A549 treated with dexamethasone at 1 μM for 4 hours (cell line): ENCODE measurements around the gene PRR20E. TPM values are rescaled to one million over a fixed set of nuclear protein-coding genes. Genes with fewer than 3 reads are reported as not detected.

Experiments used
- total RNA-seq: library from RNA; stranded (reverse); fragments of 200-300 nt; extraction: Qiagen RNA extraction; gene quantifications from 5 replicates; pipeline ENCODE4 v1.2.3, GENCODE V29; 2022

PRR20E gene
- total RNA-seq, result not detected in 5 replicates

DNA sequence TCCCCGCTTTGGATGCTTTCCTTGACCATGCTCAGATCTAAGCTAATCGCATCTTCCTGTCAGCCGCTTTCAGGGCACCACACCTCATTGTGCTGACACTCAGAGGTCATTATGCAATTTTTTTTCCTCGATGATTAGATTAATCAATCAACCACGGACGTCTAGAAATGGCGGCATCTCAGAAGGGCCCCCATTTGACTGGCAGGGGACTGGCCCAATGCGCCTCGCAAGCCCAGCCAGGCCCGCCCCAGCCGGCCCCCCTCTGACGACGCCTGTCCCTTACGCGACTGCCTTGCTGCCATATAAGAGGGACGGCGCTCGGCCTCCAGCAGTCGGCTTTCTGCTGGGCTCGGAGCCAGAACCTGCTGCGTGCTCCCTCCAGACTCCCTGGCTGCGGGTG is at the start of gene PRR20E:
Gene PRR20E, plus strand, starts transcription at position 301 of the 400 bp plus-strand sequence. CDS start 387 bp downstream, outside the sequence.

DNA sequence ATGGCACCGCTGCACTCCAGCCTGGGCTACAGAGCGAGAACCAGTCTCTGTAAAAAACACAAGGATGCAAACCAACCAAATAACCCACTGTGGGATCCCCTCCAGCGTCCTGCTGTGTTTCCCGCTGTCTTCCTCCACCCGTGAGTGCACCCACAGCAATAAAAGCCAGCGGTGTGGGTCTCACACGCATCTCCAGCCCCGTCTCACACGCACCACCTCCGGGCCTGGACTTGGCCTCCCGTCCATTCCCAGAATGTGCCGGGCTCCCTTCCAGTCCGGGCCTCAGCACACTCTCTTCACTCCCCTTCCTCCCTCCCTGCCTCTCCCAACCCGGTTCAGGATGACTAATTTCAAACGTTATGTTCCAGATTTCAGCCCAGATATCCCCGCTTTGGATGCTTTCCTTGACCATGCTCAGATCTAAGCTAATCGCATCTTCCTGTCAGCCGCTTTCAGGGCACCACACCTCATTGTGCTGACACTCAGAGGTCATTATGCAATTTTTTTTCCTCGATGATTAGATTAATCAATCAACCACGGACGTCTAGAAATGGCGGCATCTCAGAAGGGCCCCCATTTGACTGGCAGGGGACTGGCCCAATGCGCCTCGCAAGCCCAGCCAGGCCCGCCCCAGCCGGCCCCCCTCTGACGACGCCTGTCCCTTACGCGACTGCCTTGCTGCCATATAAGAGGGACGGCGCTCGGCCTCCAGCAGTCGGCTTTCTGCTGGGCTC is 26.6 kb upstream of the PRR20E start, which contains the start of gene PRR20A:
Gene PRR20A, plus strand, starts transcription at position 684 of the 734 bp plus-strand sequence. CDS start 387 bp downstream, outside the sequence.

DNA sequence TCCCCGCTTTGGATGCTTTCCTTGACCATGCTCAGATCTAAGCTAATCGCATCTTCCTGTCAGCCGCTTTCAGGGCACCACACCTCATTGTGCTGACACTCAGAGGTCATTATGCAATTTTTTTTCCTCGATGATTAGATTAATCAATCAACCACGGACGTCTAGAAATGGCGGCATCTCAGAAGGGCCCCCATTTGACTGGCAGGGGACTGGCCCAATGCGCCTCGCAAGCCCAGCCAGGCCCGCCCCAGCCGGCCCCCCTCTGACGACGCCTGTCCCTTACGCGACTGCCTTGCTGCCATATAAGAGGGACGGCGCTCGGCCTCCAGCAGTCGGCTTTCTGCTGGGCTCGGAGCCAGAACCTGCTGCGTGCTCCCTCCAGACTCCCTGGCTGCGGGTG is 19.8 kb upstream of the PRR20E start, which contains the start of gene PRR20B:
Gene PRR20B, plus strand, starts transcription at position 301 of the 400 bp plus-strand sequence. CDS start 387 bp downstream, outside the sequence.

DNA sequence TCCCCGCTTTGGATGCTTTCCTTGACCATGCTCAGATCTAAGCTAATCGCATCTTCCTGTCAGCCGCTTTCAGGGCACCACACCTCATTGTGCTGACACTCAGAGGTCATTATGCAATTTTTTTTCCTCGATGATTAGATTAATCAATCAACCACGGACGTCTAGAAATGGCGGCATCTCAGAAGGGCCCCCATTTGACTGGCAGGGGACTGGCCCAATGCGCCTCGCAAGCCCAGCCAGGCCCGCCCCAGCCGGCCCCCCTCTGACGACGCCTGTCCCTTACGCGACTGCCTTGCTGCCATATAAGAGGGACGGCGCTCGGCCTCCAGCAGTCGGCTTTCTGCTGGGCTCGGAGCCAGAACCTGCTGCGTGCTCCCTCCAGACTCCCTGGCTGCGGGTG is 13.2 kb upstream of the PRR20E start, which contains the start of gene PRR20C:
Gene PRR20C, plus strand, starts transcription at position 301 of the 400 bp plus-strand sequence. CDS start 387 bp downstream, outside the sequence.

DNA sequence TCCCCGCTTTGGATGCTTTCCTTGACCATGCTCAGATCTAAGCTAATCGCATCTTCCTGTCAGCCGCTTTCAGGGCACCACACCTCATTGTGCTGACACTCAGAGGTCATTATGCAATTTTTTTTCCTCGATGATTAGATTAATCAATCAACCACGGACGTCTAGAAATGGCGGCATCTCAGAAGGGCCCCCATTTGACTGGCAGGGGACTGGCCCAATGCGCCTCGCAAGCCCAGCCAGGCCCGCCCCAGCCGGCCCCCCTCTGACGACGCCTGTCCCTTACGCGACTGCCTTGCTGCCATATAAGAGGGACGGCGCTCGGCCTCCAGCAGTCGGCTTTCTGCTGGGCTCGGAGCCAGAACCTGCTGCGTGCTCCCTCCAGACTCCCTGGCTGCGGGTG is 6.7 kb upstream of the PRR20E start, which contains the start of gene PRR20D:
Gene PRR20D, plus strand, starts transcription at position 301 of the 400 bp plus-strand sequence. CDS start 387 bp downstream, outside the sequence.

Other genes starting within 250 kb of the PRR20E start
- not detected in 5 replicates for gene PRR20A, start 26.3 kb upstream of the PRR20E start, total RNA-seq
- gene PRR20B, start 19.7 kb upstream of the PRR20E start, total RNA-seq, result not detected in 5 replicates
- gene PRR20C, start 13.1 kb upstream of the PRR20E start, total RNA-seq, result not detected in 5 replicates
- not detected in 5 replicates for gene PRR20D, start 6.6 kb upstream of the PRR20E start, total RNA-seq